Pulmonary artery endothelial cell (primary cell): Measurements from ENCODE around the gene STK4. TPM values are rescaled to one million over a fixed set of nuclear protein-coding genes. Genes with fewer than 3 reads are reported as not detected.
"Not testable (repeated sequence)": the region's sequence is repeated elsewhere in the genome, so short reads cannot be mapped to it uniquely, and the experiment has no call there.

Experiments used
- DNase-seq: peaks from one replicate; pipeline ENCODE4 v3.0.0-alpha.2; 2011; ENCODE audit warnings: low read depth, low spot score
- total RNA-seq: library from RNA; depleted of rRNA; stranded (reverse); fragments of >200 nt; gene quantifications from 2 replicates; pipeline ENCODE4 v1.2.3, GENCODE V29; 2014

Gene STK4
- total RNA-seq, 1 donor from 2014 or later, result 23.4 TPM

DNA sequence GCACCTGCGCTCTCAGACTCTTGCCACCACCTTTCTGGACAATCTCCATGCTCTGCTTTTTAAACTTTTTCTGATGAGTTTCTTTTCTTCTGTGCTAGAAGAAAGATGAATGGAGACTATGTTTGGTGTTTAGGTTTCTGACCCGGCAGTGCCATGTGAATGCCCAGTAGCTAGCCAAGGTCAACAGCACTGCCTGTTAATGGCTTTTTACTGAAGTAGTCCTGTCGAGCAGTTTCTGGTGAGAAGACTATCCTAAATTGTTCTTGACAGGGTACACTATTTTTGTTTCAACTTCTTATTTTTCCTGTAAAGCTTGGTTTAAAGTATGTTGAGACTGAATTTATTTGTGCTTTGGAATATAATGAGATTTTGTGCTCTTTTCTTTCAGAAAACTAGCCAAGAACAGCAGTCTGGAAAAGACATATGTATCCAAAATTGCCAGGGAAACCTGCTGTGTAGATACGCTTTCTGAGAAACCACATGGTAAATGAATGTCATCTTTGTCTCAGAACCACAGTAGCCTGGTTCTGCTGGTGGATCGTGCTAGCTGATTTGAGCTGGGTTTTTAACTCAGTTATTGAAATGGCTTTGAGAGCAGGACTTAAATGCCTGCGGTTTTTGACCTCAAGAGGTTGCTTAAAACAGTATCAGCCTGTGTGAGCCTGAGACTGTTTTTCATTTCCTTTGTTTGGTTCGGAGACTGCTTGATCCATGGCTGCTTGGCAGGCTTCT is 86.6 kb downstream of the STK4 start:
- DNase-seq, result no peak

GRCh38 chr20:45053430-45054351 is 87.4 kb downstream of the STK4 start:
- DNase-seq, result no peak

DNA sequence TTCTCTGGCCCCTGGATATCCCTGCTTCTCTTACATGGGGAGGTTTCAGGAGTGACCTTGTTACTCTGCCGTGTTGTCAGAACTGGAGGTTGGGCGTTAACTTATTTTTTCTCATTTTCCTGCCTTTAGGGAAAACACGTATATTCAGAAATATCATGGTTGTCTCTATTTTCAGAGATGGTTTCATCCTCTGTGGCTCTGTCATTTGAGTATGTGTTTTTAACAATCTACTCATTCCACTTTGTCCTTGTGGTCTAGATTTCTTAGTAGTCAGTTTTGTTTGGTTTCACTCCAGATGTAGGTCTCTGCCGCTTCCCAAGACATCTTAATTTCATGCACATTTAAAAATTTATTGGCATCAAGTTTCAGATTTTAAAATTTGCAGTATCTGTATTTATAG is 88.7 kb downstream of the STK4 start:
- DNase-seq, result no peak

DNA sequence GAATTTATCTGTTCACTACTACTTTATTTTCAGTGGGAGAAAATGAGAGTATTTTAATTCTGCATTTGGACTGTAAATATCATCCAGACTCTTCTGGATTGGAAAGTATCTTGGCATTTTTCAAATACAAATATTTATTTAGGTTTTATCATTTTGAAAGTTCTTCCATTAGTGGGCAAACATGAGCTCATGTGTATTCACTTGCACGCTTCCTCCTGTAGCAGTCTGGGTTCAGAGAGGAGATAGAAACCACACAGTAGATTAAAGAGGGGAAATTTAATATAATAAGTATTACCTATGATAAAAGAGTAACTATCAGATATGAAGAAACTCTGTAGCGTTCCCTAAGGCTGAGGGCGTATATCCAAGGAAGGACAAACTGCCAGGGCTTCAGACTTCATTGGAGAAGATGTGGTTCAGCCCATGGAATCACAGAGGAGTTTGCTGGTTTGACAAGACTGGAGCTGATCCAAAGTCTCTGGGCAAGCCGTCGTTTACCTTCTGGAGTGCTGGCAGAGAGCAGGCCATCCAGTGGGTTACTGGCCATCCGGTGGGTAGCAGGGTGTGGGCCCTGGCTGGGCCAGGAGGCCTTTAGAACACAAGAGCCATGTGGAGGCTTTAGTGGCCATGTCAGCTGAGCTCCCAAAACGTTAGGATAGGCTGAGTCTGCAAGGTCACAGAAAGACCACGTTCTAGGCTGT is 90.3 kb downstream of the STK4 start:
- DNase-seq, result no peak

DNA sequence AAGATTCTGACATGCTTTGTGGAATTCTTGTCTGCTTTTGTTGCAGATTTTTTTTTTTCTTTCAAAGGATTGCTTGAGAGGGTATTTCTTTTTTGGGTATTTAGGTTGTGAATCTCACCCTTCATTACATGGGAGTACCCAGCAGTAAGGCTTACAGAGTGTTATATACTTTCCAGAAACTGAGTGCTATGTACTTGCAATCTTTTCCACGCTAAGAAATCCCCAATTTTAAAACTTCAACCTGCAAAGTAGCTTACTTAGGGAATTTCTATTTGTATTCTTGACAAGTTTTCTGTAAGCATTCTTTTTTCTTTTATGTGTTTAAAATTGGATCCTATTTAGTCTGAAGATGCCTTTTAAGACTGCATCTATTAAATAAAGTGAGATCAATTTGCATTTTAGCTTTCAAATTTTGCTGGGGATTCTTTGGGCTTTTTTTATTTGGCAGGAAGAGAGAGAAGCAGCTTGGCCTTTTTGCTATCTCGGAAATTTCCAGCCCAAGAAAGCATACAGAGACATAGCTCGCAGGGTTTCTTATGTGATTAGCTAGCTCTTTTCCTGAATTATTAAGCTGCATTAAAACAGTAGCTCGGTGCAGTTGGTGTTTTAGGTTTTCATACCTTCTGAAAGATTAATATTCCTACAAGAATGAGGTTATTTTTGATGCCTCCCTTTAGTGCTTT is 92.0 kb downstream of the STK4 start:
- DNase-seq, result no peak

DNA sequence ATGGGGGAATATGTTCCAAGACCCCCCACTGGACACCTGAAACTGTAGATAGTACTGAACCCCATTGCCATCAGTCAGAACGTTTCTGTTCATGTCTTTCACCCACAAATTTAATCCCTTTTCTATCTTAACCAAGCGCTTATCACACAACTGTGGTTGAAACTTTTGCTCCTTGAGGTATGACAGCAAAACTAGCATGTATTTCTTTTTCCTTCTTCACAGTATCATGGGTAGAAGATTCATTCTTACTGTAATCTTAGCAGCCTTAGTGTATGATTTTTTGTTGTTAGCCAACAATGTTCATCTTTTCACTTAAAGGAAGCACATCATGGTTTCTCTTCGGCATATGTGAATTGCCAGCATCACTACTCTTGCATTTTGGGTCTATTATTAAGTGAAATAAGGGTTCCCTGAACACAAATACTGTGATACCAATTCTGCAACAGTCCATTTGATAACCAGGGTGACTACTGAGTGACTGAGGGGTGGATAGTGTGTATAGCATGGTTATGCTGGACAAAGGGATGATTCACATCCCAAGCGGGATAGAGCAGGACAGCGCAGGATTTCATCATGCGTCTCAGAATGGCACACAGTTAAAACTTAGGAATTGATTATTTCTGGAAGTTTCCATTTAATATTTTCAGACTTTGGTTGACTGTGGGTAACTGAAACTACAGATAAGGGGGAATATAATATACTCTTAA is 92.9 kb downstream of the STK4 start:
- DNase-seq, result no peak

- DNase-seq, result no peak
These were observed 94.0 kb downstream of the STK4 start for GRCh38 chr20:45060294-45060693.

- peak; percentile 24 for DNase-seq
These were observed 94.9 kb downstream of the STK4 start for GRCh38 chr20:45061244-45061643.

- DNase-seq, result not testable (repeated sequence)
These were observed 96.8 kb downstream of the STK4 start for GRCh38 chr20:45063107-45063506.

DNA sequence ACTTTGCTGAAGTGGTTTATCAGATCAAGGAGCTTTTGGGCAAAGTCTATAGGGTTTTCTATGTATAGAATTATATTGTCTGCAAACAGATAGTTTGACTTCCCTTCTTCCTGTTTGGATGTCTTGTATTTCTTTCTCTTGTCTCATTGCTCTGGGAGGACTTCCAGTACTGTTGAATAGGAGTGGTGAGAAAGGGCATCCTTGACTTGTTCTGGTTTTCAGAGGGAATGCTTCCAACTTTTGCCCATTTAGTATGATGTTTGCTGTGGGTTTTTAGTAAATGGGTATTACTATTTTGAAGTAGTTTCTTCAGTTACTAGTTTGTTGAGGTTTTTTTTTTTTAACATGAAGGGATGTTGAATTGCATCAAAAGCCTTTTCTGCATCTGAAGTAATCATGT is 98.5 kb downstream of the STK4 start:
- no peak for DNase-seq

DNA sequence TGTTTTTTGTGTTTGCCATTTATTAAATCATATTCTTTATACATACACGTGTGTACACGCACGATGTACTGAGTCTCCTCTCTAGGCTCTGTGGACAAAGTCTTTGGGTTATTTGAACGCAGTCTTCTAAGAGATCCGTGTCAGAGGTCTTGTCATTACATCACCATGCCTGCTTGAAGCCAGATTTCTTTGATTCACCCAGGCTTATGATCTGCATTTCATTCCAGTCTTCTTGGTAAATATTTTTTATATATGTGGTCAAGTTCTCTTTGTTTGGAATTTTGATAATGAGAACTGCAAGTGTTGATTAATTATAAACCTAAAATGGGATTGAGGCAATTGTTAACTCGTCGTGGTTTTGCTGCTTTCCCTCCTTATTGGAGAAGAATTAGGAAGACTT is 100.1 kb downstream of the STK4 start:
- DNase-seq, result no peak

- DNase-seq, result no peak
These were observed 100.8 kb downstream of the STK4 start for GRCh38 chr20:45067087-45067486.

DNA sequence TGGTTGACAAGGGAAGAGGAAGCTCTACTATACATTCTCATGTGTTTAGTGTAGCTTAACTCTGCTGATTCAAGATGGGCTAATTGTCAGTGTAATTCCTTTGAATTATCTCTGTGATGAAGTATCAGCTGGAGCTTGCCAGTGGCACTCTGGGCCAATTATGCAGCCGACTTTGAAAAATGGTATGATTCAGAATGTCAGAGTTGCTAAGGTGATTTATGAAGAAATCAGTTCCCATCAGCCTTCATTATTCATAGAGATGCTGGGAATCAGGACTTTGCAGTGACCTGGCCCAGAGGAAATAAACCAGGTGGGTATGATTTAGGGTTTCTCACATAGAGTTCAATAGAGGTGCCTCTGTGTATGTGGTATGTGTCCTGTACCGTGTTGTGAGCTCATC is 101.2 kb downstream of the STK4 start:
- DNase-seq, result no peak

- no peak for DNase-seq
These were observed 102.9 kb downstream of the STK4 start for GRCh38 chr20:45069261-45069660.

DNA sequence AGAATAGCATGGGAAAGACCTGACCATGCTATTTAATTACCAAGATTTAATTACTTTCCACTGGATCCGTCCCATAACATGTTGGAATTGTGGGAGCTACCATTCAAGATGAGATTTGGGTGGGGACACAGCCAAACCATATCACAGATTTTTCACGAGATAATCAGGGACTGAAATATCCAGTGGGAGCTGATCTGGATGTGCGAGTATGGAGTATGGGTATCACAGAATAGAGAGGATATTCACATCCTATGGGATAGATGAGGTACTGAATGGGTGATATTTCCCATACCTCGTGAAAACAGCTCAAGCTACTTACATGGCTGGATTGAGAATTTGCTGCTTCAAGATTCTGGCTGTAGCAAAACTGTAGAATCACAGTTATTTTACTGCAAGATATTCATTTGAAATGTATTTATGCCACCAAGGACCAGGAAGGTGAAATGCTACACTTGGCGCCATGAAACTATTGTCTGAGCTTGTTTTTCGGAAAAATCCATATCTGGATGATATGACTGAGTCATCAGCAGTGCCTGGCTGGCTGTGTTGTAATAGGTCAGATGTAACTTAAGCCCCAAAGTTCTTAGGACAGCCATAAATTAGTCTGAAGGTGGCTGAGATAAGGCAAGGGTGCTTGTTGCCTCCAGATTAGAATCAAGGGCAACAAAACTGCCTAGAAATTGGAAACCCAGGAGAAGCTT is 104.8 kb downstream of the STK4 start:
- peak; percentile 49 for DNase-seq

GRCh38 chr20:45072066-45072465 is 105.8 kb downstream of the STK4 start:
- no peak for DNase-seq

DNA sequence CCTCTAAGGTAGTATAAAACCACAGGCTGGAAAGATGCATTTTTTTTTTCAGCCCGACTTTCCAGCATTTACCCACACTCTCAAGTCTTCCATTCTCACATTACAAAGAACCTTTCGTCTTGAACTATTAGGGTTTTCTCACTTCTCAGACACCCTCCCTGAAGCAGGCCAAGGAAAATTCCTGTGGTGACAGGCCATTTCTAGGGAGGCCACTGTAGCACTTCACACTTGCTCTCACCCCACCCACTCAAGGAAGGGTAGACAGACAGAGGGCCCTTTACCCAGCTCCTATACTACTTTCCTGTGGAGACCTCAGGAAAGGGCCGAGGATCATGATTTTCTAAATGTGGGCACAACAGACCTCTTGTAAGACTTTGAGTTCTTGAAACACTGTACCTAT is 106.9 kb downstream of the STK4 start:
- DNase-seq, result no peak

DNA sequence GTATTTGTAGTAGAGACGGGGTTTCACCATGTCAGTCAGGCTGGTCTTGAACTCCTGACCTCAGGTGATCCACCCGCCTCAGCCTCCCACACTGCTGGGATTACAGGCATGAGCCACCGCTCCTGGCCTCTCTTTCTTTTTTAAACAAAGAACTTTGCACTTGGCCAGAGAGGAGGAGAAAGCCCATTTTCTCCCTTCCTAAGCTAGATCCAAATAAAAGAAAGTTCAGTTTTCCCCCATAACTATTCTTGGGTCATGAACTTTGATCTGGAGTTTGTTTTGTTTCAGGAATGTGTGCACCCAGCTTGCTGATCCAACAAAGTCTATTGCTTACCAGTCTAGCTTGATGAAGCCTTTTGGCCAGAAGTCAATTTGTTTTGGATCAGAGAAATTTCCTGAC is 111.2 kb downstream of the STK4 start:
- DNase-seq, result no peak

DNA sequence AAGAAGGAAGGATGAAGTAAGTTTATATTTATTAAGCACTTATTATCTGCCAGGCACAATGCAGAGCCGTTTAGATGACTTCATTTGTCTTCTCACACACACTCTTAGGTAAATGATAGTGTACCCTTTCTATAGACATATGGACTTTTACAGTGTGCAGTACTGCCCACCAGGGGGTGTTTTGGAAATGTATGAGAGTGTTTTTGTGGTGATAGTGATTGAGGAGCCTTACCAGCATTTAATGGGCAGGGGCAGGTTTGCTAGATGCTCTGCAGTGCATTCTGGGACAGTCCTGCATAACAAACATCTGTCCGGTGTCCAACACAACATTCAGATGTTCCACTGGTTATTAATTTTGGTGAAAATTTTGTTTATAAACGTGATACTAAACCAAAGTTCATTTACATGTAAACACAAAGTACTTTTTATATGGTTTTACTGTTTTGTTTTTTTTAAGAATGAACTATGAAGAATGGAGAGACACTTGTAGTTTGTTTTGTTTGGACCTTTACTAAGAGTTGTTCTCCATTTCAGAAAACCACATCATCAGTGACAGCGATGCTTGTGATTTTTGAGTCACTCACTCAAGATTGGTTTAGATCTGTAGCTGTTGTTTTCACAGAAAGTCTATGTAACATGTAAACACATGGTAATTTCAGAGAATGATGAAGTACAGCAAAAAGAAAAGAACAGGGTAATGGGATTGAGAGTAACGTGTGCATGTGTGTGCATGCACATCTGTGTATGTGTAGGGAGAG is 114.7 kb downstream of the STK4 start:
- no peak for DNase-seq

DNA sequence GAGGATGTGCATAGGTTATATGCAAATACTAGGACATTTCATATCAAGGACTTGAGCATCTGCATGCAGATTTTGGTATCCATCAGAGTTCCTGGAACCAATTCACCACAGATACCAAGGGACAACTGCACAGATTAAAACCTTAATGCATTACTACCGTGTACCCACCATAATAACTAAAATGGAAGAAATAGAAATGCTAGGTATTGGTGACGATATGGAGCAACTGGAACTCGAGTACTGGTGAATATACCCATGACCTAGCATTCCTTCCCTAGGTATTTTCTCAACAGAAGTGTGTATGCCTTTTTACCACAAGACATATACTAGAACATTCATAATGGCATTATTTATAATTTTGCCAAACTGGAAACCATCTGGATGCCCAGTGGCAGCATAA is 116.2 kb downstream of the STK4 start:
- no peak for DNase-seq
